PC-3 (cell line): ENCODE measurements around the gene GSTM4. TPM values are rescaled to one million over a fixed set of nuclear protein-coding genes. Genes with fewer than 3 reads are reported as not detected.

Experiments used
- ATAC-seq: fragments of 200-7000 bp; cut with Tn5 transposase; 2 replicates; pipeline ENCODE4 v1.9.1; 2020; ENCODE audit warnings: mild to moderate bottlenecking, moderate library complexity
- BruUV-seq: library from RNA; stranded (reverse); fragments of 400-500 nt; replicated peaks from 2 replicates; lab custom pipeline; 2021; lab: Mats Ljungman, UMichigan
- CTCF ChIA-PET: fragments of 300-600 bp; sonication (Branson Sonifier 250); formaldehyde crosslinking; loops from one replicate; lab custom pipeline; 2022; ENCODE audit warnings: antibody characterized with exemption; lab: Charles Lee
- POLR2A ChIA-PET: fragments of 300-600 bp; sonication (Branson Sonifier 250); formaldehyde crosslinking; loops from one replicate; lab custom pipeline; 2022; ENCODE audit warnings: antibody characterized with exemption; ENCODE audit not compliant: unreplicated experiment; lab: Charles Lee
- DNase-seq: peaks from one replicate; pipeline ENCODE4 v3.0.0-alpha.2; 2015
- H2AFZ ChIP-seq: fragments of 300-600 bp; sonication (generic); 2 replicates; pipeline ENCODE4 v1.6.0; 2016; ENCODE audit warnings: antibody characterized with exemption, low read length
- H3F3A ChIP-seq: fragments of 300-600 bp; sonication (generic); one replicate; pipeline ENCODE4 v1.6.0; 2017; ENCODE audit warnings: antibody characterized with exemption, low read length, control low read depth, mild to moderate bottlenecking; ENCODE audit not compliant: unreplicated experiment
- H3K27ac ChIP-seq: fragments of 300-600 bp; sonication (generic); 2 replicates; pipeline ENCODE4 v1.5.1; 2016; ENCODE audit warnings: mild to moderate bottlenecking, low read length
- H3K27me3 ChIP-seq: fragments of 300-600 bp; sonication (generic); 2 replicates; pipeline ENCODE4 v1.6.1; 2016; ENCODE audit warnings: low read length, mixed read lengths
- H3K36me3 ChIP-seq: fragments of 300-600 bp; sonication (generic); 2 replicates; pipeline ENCODE4 v1.6.1; 2016; ENCODE audit warnings: low read depth, mixed run types, low read length, mixed read lengths
- H3K4me1 ChIP-seq: fragments of 300-600 bp; sonication (generic); 2 replicates; pipeline ENCODE4 v1.5.1; 2016; ENCODE audit warnings: low read length; ENCODE audit not compliant: insufficient read depth
- H3K4me2 ChIP-seq: fragments of 300-600 bp; sonication (generic); 2 replicates; pipeline ENCODE4 v1.6.0; 2016; ENCODE audit warnings: low read length
- H3K4me3 ChIP-seq: fragments of 300-600 bp; sonication (generic); 2 replicates; pipeline ENCODE4 v1.5.1; 2016; ENCODE audit warnings: mild to moderate bottlenecking, low read length, mixed read lengths
- H3K79me2 ChIP-seq: fragments of 300-600 bp; sonication (generic); 2 replicates; pipeline ENCODE4 v1.6.1; 2017; ENCODE audit warnings: low read length, mixed read lengths
- H3K9ac ChIP-seq: fragments of 300-600 bp; sonication (generic); 2 replicates; pipeline ENCODE4 v1.6.0; 2016; ENCODE audit warnings: mild to moderate bottlenecking, low read length
- H3K9me2 ChIP-seq: fragments of 300-600 bp; sonication (generic); replicated peaks from 2 replicates; pipeline ENCODE4 v1.6.1; 2016; ENCODE audit warnings: mixed run types, low read length, mixed read lengths
- H3K9me3 ChIP-seq: fragments of 300-600 bp; sonication (generic); 2 replicates; pipeline ENCODE4 v1.6.1; 2016; ENCODE audit warnings: low read length, mixed read lengths
- H4K20me1 ChIP-seq: fragments of 300-600 bp; sonication (generic); 2 replicates; pipeline ENCODE4 v1.6.1; 2016; ENCODE audit warnings: low read length, mixed read lengths
- CTCF ChIP-seq: fragments of 300-600 bp; sonication (generic); conservative IDR thresholded peaks from 2 replicates; pipeline ENCODE4 v1.5.1; 2017; ENCODE audit warnings: antibody characterized with exemption, low read depth, mild to moderate bottlenecking, low read length
- EZH2 ChIP-seq: fragments of 300-600 bp; sonication (generic); IDR thresholded peaks from one replicate; pipeline ENCODE4 v1.6.1; 2017; ENCODE audit warnings: antibody characterized with exemption, mild to moderate bottlenecking, low read length; ENCODE audit not compliant: unreplicated experiment
- EZH2phosphoT487 ChIP-seq: fragments of 300-600 bp; sonication (generic); IDR thresholded peaks from 2 replicates; pipeline ENCODE4 v1.6.1; 2018; ENCODE audit warnings: mild to moderate bottlenecking, antibody characterized with exemption, low read length, borderline replicate concordance
- intact Hi-C: fragments of 100-400 bp; cut with micrococcal nuclease; formaldehyde crosslinking; loops from 2 replicates; pipeline ENCODE4 v1.9.0; 2023
- total RNA-seq: library from RNA; depleted of rRNA; stranded (reverse); fragments of >200 nt; gene quantifications from 2 replicates; pipeline ENCODE4 v1.2.3, GENCODE V29; 2014

The GSTM4 gene
- total RNA-seq, 1 experiment from 2014 or later, result 25.9 TPM

DNA sequence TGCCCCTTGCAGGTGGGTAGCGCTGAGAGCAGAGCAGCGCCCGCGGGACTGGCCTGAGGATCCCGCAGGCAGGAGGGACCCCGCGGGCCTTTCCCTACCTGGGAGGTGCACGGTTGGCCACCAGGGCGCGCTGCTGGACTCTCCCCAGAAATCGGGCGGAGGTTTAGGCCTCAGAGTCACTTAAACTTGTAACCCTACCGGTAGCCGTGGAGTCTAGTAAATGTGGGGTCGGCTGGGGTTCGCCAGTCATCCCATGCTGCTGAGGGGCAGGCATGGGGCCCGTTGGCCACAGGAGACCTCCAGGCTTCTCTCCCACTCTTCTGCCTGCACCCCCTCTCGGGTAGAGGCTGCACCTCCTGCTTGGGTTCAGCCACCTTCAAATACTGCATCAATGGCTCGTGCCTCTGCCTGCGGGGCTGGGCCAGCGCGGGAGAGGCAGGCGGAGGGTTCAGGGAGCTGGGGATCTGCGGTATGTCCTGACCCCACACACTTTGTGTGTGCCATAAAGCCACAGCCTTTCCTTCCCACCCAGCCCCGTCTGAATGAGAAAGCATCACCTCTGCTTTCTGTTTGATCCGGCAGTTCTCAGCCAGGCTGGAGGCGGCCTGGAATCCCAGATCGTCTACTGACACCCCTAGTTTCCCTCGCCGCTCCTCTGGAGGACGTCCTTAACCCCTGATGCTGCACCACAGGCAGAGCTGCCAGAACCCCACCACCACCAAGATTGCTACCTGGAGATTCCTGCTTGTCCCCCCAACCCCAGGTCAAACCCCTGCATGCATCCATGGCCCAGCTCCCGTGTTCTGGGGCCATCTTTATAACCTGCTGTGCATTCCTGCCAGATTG, 12.3 kb upstream of the GSTM4 start:
- ATAC-seq, result peak; percentile 97
- H3K9me3 ChIP-seq, result no peaks in the 10 kb centered on the region
- ChIA-PET CTCF (no interaction called here), POLR2A (no interaction called here)
- intact Hi-C loops, result loop anchor here (1.0 to 2.0 kb wide), 2 partner anchors 130 to 339 kb away; no protein-coding TSS in a partner anchor
- H3K27ac ChIP-seq, result no peak overlapping the region
- H2AFZ ChIP-seq, result peak overlapping the region; percentile 84
- TF ChIP-seq CTCF (peak; percentile 92), EZH2 (no peak), EZH2phosphoT487 (no peak)
- no peak overlapping the region for H3K9ac ChIP-seq
- peak overlapping the region; percentile 55; the same call in 1 of the 2 replicates for H3K4me3 ChIP-seq
- H3K36me3 ChIP-seq, result no peaks in the 10 kb centered on the region
- DNase-seq, result peak; percentile 86
- H3K4me2 ChIP-seq, result peak overlapping the region; percentile 78
- peaks cover 5% of the 10 kb centered on the region; the same call in 1 of the 2 replicates for H3K4me1 ChIP-seq
- H4K20me1 ChIP-seq, result no peaks in the 10 kb centered on the region
- H3F3A ChIP-seq, result no peaks in the 10 kb centered on the region
- no peaks in the 10 kb centered on the region for H3K9me2 ChIP-seq
- no peaks in the 10 kb centered on the region for H3K79me2 ChIP-seq
- no peaks in the 10 kb centered on the region for H3K27me3 ChIP-seq
- BruUV-seq, result no TSS peak

- H3K4me1 ChIP-seq, result peaks cover 9% of the 10 kb centered on the region
- POLR2A ChIA-PET, result no interaction called here
- no peaks in the 10 kb centered on the region for H3F3A ChIP-seq
- H3K4me2 ChIP-seq, result no peak overlapping the region
- no peak overlapping the region for H3K27ac ChIP-seq
- H3K79me2 ChIP-seq, result no peaks in the 10 kb centered on the region
- no peak overlapping the region for H3K9ac ChIP-seq
- H4K20me1 ChIP-seq, result no peaks in the 10 kb centered on the region
- CTCF ChIA-PET, result no interaction called here
- no TSS peak for BruUV-seq
- H3K9me3 ChIP-seq, result no peaks in the 10 kb centered on the region
- no peaks in the 10 kb centered on the region for H3K9me2 ChIP-seq
- ATAC-seq (no peak), DNase-seq (no peak)
- TF ChIP-seq EZH2 (no peak), EZH2phosphoT487 (no peak), CTCF (no peak)
- intact Hi-C loops, result no loop called here
- no peak overlapping the region for H2AFZ ChIP-seq
- no peak overlapping the region for H3K4me3 ChIP-seq
- no peaks in the 10 kb centered on the region for H3K27me3 ChIP-seq
- H3K36me3 ChIP-seq, result no peaks in the 10 kb centered on the region
Observed at GRCh38 chr1:109644670-109645069, 11.2 kb upstream of the GSTM4 start.
